SIG-M5 treated with dmso at 0.1 percent for 504 hours (cell line): ENCODE measurements around the gene AMZ1.

Experiments used
- DNase-seq: peaks from one replicate; lab custom pipeline; 2025; ENCODE audit not compliant: unreplicated experiment; lab: John Stamatoyannopoulos, UW

The AMZ1 gene, protein sequence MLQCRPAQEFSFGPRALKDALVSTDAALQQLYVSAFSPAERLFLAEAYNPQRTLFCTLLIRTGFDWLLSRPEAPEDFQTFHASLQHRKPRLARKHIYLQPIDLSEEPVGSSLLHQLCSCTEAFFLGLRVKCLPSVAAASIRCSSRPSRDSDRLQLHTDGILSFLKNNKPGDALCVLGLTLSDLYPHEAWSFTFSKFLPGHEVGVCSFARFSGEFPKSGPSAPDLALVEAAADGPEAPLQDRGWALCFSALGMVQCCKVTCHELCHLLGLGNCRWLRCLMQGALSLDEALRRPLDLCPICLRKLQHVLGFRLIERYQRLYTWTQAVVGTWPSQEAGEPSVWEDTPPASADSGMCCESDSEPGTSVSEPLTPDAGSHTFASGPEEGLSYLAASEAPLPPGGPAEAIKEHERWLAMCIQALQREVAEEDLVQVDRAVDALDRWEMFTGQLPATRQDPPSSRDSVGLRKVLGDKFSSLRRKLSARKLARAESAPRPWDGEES

DNA sequence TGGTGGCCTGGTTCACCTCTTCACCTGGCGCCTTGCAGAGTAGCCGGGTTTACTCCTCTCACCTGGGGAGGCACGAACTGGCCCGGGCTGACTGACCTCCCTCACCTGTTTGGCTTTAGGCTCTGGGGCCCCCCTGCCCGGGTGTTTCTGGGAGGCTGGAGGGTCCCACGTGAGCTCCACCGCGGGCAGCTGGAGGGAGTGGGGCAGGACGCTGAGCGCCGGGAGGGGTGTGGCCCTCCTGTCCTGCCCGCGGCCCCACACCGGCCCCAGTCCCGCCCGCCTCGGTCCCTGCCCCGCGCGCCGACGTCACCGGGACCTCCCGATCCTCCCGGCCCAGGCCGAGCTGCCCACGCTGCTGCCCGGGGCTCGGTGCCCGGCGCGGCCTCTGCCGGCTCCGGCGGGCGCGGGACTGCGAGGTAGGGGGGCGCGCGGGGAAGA lies at the start of gene AMZ1:
Gene AMZ1, plus strand, starts transcription at position 322 of the 438 bp plus-strand sequence. CDS start 12,250 bp downstream, outside the sequence.
- no peak for DNase-seq

DNA sequence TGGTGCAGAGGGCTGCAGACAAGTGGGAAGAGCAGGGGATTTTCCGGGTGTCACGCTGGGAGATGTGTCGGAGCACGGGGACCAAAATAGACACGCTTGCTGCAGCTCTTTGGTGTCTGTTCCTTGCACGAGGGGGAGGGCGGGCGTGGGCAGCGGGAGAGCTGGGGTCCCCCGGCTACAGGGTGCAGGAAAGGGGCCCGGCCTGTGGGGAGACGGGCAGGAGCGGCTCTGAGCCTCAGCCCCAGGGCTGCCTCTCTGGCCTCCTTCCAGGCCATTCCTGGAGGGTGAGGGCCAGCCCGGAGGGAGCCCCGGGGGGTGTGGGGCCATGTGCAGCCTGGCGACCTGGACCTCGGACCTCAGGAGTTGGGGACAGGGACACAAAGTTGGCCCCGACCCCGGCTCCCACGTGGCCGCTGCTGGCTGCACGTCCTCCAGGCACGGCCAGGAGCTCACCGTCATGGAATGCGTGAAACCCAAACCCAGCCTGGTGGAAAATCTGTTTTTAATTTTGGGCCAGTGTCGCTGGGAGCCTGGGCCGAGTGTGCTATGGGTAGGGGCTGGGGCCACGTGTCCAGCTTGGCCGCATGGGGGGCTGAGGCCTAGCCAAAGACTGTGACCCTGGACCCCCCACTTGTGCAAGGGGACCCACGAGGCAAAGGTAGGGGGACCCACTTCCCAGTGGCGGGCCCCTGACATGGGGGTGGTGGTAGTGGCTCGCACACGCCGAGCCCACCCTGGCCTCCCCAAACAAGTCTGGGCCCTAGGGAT lies 49.6 kb upstream of the AMZ1 start:
- DNase-seq: no peak

DNA sequence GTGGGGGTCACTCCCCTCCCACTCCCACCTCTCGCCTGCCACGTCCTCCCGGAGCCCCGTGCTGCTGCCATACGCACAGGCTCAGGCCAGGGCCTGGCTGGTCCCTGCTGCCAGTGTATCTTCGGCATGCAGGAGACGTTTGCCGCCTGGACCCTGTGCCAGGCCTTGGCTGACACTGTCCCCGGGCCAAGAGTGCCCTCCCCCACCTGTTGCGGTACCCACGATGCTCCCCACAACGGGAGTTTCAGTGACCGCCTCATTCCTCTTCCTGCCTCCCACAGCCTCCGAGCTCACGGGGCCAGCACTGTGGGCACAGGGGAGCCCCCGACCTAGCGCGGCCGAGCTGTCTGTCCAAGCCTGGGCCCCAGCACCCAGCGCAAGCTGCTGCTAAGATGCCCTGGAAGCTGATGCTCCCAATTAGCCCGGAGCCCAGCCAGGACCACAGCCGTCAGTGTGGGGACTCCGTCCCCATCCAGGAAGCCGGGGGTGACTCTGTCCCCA lies 48.8 kb upstream of the AMZ1 start:
- DNase-seq: no peak

DNA sequence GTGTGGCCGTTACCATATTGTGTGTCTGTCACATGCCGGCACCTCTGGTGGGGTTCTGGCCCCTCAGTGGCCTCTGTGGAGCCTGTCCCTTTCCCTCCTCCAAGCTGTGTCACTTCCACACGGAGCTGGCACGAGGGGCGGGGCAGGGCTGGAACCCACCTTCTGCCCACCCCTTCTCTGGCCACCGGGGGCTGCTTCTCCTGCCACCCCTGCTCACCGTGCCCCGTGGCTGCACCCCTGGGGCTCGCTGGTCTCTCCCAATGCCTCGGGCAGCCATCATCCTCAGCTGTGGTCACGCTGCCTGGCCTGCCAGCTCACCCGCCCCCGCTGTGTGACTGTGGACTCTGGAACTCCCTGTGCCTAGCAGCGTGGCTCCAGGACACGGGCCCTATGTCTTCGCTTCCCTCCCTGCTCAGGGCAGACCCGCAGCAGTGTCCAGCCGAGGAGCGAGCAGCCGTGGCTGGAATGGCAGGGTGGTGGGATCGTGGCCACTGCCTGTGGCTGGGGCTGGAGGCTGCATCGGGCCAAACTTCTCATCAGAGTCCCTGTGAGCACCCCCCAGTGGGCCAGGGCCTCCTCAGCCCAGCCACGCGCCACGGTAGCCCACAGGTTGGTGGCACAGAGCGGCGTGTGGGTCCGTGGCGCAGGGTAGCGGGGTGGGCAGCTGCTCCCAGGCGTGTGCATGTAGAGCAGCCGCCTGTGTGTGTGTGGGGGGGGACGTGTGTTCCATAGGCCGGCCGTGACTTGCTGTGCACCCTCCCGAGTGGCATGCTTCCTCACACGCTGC lies 48.1 kb upstream of the AMZ1 start:
- DNase-seq: no peak

- no peak for DNase-seq
Observed at GRCh38 chr7:2640482-2640830, 47.5 kb upstream of the AMZ1 start.

DNA sequence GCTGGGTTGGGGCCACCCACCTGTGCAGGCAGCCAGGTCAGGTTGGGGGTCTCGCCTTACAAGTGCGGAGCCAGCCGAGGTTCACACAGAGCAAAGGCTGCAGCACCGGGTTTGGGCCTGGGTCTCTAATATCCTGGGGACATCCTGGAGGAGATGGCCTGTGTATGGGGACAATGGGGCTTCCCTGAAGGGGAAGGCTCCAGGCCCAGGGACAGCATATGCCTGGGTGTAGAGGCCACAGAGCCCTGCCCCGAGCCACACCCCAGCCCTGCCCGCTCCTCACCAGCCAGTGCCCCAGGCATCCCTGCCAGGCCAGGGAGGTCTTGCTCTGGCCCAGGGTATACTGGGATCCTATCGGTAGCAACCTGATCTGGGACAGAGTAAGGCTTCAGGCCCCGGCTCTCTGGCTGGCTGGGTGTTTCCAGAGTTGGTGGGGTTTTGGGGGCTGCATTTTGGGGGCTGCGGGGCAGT lies 47.1 kb upstream of the AMZ1 start:
- DNase-seq: no peak

- DNase-seq: no peak
Observed at GRCh38 chr7:2641406-2642393, 46.3 kb upstream of the AMZ1 start.

- DNase-seq: no peak
Observed at GRCh38 chr7:2643386-2644219, 44.4 kb upstream of the AMZ1 start.

GRCh38 chr7:2644220-2644561 lies 43.8 kb upstream of the AMZ1 start:
- no peak for DNase-seq

- DNase-seq: no peak
Observed at GRCh38 chr7:2644562-2645273, 43.3 kb upstream of the AMZ1 start.

DNA sequence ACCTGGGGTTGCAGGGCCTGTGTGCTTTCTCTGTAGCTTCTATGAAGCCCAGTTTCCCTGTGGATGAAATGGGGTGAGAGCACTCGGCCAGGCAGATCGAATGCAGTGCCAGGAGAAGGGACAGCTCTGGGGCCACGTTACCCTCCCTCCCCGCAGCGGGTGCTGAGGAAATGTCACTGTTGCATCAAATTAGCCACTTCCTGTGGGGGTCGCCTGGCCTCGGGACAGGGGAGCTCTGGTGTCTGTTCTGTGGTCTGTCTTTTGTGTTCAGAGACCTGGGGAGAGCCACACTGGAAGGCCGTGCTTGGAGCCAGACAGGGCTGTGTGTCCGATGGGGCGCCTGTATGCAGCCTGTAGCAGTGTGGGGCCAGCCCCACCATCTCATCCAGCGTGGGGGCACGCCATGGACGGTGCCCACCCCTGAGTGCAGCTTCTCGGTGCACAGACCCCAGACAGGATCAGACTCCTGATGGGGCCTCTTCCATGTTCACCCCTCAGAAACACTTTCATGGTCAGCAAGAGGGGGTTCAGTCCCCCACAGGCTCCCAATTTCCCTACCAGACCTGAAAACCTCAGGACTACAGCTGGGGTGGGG lies 42.6 kb upstream of the AMZ1 start:
- DNase-seq: peak; percentile 72

DNA sequence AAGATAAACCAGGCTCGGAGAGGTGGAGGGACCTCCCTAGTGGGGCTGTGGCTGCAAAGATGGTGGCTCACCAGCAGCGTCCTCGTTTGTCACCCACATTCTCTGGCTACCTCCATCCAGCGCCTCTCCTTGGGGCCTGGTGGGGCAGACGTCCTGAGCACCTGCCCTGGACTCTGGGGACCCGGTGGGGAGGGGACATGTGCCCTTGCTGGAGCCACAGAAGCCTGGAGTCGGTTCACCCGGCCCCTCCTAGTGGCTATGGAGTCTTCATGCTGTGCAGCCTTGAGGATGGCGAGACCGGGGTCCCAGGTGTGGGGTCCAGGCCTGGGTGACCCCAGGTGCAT lies 41.7 kb upstream of the AMZ1 start:
- DNase-seq: no peak

DNA sequence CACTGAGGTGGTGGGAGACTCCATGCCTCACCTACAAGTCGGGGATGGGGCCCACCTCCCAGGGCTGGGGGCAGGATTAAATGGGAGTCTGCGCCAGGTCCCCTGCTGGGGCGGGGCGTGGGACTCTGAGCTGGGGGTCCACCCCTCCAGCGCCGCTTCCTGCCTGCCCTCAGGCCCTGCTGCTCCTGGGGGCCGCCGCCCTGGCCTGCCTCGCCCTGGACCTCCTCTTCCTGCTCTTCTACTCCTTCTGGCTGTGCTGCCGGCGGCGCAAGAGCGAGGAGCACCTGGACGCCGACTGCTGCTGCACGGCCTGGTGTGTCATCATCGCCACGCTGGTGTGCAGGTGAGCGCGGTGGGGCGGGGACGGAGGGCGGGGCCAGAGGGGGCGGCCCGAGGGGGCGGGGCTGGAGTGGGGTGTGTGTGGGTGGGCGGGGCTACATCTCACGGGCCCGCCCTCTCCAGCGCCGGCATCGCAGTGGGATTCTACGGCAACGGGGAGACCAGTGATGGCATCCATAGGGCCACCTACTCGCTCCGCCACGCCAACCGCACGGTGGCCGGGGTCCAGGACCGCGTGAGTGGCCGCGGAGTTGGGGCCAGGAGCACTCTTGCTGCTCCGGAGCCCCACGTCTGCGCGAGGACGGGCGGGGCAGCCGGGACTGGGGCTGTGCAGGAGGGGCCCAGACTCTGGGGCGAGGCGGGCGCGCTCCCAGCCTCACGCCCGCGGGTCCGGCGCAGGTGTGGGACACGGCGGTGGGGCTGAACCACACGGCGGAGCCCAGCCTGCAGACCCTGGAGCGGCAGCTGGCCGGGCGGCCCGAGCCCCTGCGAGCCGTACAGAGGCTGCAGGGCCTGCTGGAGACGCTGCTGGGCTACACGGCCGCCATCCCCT lies 41.1 kb upstream of the AMZ1 start:
- no peak for DNase-seq

- no peak for DNase-seq
Observed at GRCh38 chr7:2647594-2648172, 40.3 kb upstream of the AMZ1 start.

DNA sequence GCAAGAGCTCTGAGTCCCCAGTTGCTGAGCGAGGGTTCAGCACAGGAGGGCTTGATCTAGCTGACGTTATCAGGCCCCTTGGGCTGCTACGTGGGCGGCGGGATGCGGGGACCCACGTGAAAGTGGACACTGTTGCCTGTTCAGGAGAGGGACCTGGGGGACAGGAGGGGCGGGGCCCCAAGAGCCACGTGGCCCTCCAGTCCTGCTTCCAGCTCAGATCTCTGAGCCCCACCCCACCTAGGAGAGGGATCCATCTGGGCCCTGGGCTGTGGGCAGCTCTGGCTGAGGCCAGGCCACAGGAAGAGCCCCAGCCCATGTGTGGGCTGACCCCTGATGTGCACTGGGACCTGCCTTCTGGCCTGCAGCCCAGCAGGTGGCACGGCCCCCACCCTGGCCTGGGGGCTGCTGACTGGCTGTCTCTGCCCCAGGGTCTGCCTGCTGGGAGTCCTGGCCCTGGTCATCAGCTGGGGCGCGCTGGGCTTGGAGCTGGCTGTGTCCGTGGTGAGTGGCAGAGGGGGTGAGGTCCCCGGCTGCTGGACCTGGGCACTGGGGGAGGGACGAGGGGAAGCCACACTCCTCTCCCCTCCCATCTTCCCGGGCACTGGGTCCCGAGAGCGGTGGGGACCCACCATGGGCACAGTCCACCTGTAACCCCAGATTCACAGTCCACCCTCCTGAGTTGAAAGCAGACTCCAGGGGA lies 38.7 kb upstream of the AMZ1 start:
- no peak for DNase-seq

- no peak for DNase-seq
Observed at GRCh38 chr7:2649991-2650390, 38.0 kb upstream of the AMZ1 start.
